ENCODE data around the gene L1CAM. TPM values are rescaled to one million over a fixed set of nuclear protein-coding genes. Genes with fewer than 3 reads are reported as not detected.

Gene L1CAM
- polyA plus RNA-seq, 5 donors, result 0.13 to 0.44 (median 0.20) TPM

Other genes with a start within 250 kb of the L1CAM start
- gene DUSP9, start 239.0 kb downstream of the L1CAM start, polyA plus RNA-seq (ENCODE audit: insufficient read depth in 1 of 5, insufficient read length in 5 of 5, low replicate concordance in 1 of 5), result under 1 TPM in 3 of 5 donors, not detected in 2; 0.12 to 0.69 (median 0.45) TPM
- 1 to 10 TPM in 1 of 5 donors, under 1 TPM in 4; 0.54 to 1.1 (median 0.64) TPM for gene PNCK, start 212.4 kb downstream of the L1CAM start, polyA plus RNA-seq (ENCODE audit: insufficient read depth in 1 of 5, insufficient read length in 5 of 5, low replicate concordance in 1 of 5)
- gene SLC6A8, start 198.2 kb downstream of the L1CAM start, polyA plus RNA-seq (ENCODE audit: insufficient read depth in 1 of 5, insufficient read length in 5 of 5, low replicate concordance in 1 of 5), result 1 to 10 TPM; 3.7 to 9.8 (median 7.8) TPM
- gene BCAP31, start 161.8 kb downstream of the L1CAM start, polyA plus RNA-seq (ENCODE audit: insufficient read depth in 1 of 5, insufficient read length in 5 of 5, low replicate concordance in 1 of 5), result 100 to 1,000 TPM; 119 to 161 (median 139) TPM
- gene ABCD1, start 161.3 kb downstream of the L1CAM start, polyA plus RNA-seq (ENCODE audit: insufficient read depth in 1 of 5, insufficient read length in 5 of 5, low replicate concordance in 1 of 5), result 10 to 100 TPM in 1 of 5 donors, 1 to 10 TPM in 4; 5.7 to 11.7 (median 7.2) TPM
- 1 to 10 TPM; 2.1 to 4.1 (median 3.7) TPM for gene PLXNB3, start 121.9 kb downstream of the L1CAM start, polyA plus RNA-seq (ENCODE audit: insufficient read depth in 1 of 5, insufficient read length in 5 of 5, low replicate concordance in 1 of 5)
- gene SRPK3, start 105.1 kb downstream of the L1CAM start, polyA plus RNA-seq (ENCODE audit: insufficient read depth in 1 of 5, insufficient read length in 5 of 5, low replicate concordance in 1 of 5), result 10 to 100 TPM in 1 of 5 donors, 1 to 10 TPM in 3, under 1 TPM in 1; 0.63 to 14.2 (median 1.4) TPM
- gene IDH3G, start 91.8 kb downstream of the L1CAM start, polyA plus RNA-seq (ENCODE audit: insufficient read depth in 1 of 5, insufficient read length in 5 of 5, low replicate concordance in 1 of 5), result 10 to 100 TPM; 48.9 to 75.0 (median 52.7) TPM
- 100 to 1,000 TPM; 152 to 222 (median 163) TPM for gene SSR4, start 91.5 kb downstream of the L1CAM start, polyA plus RNA-seq (ENCODE audit: insufficient read depth in 1 of 5, insufficient read length in 5 of 5, low replicate concordance in 1 of 5)
- 10 to 100 TPM in 3 of 5 donors, 1 to 10 TPM in 2; 8.5 to 13.9 (median 10.4) TPM for gene PDZD4, start 55.6 kb downstream of the L1CAM start, polyA plus RNA-seq (ENCODE audit: insufficient read depth in 1 of 5, insufficient read length in 5 of 5, low replicate concordance in 1 of 5)
- gene AVPR2, start 18.5 kb upstream of the L1CAM start, polyA plus RNA-seq (ENCODE audit: insufficient read depth in 1 of 5, insufficient read length in 5 of 5, low replicate concordance in 1 of 5), result 1 to 10 TPM in 1 of 5 donors, under 1 TPM in 4; 0.58 to 1.3 (median 0.73) TPM
- gene ARHGAP4, start 40.1 kb upstream of the L1CAM start, polyA plus RNA-seq (ENCODE audit: insufficient read depth in 1 of 5, insufficient read length in 5 of 5, low replicate concordance in 1 of 5), result 10 to 100 TPM; 17.1 to 29.6 (median 25.4) TPM
- 10 to 100 TPM; 48.0 to 85.6 (median 53.5) TPM for gene NAA10, start 48.9 kb upstream of the L1CAM start, polyA plus RNA-seq (ENCODE audit: insufficient read depth in 1 of 5, insufficient read length in 5 of 5, low replicate concordance in 1 of 5)
- 1 to 10 TPM; 4.1 to 7.8 (median 6.3) TPM for gene RENBP, start 58.5 kb upstream of the L1CAM start, polyA plus RNA-seq (ENCODE audit: insufficient read depth in 1 of 5, insufficient read length in 5 of 5, low replicate concordance in 1 of 5)
- 10 to 100 TPM; 26.7 to 48.5 (median 31.9) TPM for gene HCFC1, start 85.6 kb upstream of the L1CAM start, polyA plus RNA-seq (ENCODE audit: insufficient read depth in 1 of 5, insufficient read length in 5 of 5, low replicate concordance in 1 of 5)
- 1 to 10 TPM; 4.6 to 6.8 (median 6.4) TPM for gene TMEM187, start 86.6 kb upstream of the L1CAM start, polyA plus RNA-seq (ENCODE audit: insufficient read depth in 1 of 5, insufficient read length in 5 of 5, low replicate concordance in 1 of 5)
- gene IRAK1, start 133.7 kb upstream of the L1CAM start, polyA plus RNA-seq (ENCODE audit: insufficient read depth in 1 of 5, insufficient read length in 5 of 5, low replicate concordance in 1 of 5), result 10 to 100 TPM; 41.6 to 74.9 (median 48.0) TPM
- gene MECP2, start 211.5 kb upstream of the L1CAM start, polyA plus RNA-seq (ENCODE audit: insufficient read depth in 1 of 5, insufficient read length in 5 of 5, low replicate concordance in 1 of 5), result 10 to 100 TPM; 24.2 to 32.5 (median 32.3) TPM